GM21737 (cell line): ENCODE data around the gene DAO.
"Not testable (repeated sequence)": the region's sequence is repeated elsewhere in the genome, so short reads cannot be mapped to it uniquely, and the experiment has no call there.

Source experiments
- ATAC-seq: cut with Tn5 transposase; IDR thresholded peaks from one replicate; pipeline ENCODE4 v1.9.1; 2021; ENCODE audit warnings: mild to moderate bottlenecking, moderate library complexity; ENCODE audit not compliant: unreplicated experiment

DAO gene

GRCh38 chr12:108879615-108880254, at the start of gene DAO:
DAO (plus strand) TSS chr12:108880092; CDS start chr12:108885007, 4,915 bp downstream.
- no peak for ATAC-seq

GRCh38 chr12:108831309-108831991, 48.4 kb upstream of the DAO start:
- peak; percentile 59 for ATAC-seq

- no peak for ATAC-seq
Measured at GRCh38 chr12:108832208-108832607, 47.7 kb upstream of the DAO start.

GRCh38 chr12:108832730-108833354, 47.0 kb upstream of the DAO start:
- ATAC-seq, result no peak

GRCh38 chr12:108833355-108833733, 46.5 kb upstream of the DAO start:
- no peak for ATAC-seq

- no peak for ATAC-seq
Measured at GRCh38 chr12:108833757-108834472, 46.0 kb upstream of the DAO start.

- no peak for ATAC-seq
Measured at GRCh38 chr12:108835860-108836634, 43.8 kb upstream of the DAO start.

- no peak for ATAC-seq
Measured at GRCh38 chr12:108837239-108837638, 42.7 kb upstream of the DAO start.

GRCh38 chr12:108837680-108838079, 42.2 kb upstream of the DAO start:
- no peak for ATAC-seq

GRCh38 chr12:108838194-108839017, 41.5 kb upstream of the DAO start:
- ATAC-seq, result peak; percentile 91

GRCh38 chr12:108839018-108839889, 40.6 kb upstream of the DAO start:
- ATAC-seq, result no peak

- ATAC-seq, result no peak
Measured at GRCh38 chr12:108839890-108840230, 40.0 kb upstream of the DAO start.

- no peak for ATAC-seq
Measured at GRCh38 chr12:108840605-108841332, 39.1 kb upstream of the DAO start.

GRCh38 chr12:108841825-108842224, 38.1 kb upstream of the DAO start:
- not testable (repeated sequence) for ATAC-seq

- ATAC-seq, result no peak
Measured at GRCh38 chr12:108842361-108842760, 37.5 kb upstream of the DAO start.

- ATAC-seq, result no peak
Measured at GRCh38 chr12:108843187-108843586, 36.7 kb upstream of the DAO start.

- ATAC-seq, result no peak
Measured at GRCh38 chr12:108845696-108846095, 34.2 kb upstream of the DAO start.

- no peak for ATAC-seq
Measured at GRCh38 chr12:108846290-108846701, 33.6 kb upstream of the DAO start.
